Transverse colon (tissue), 3 donors: ENCODE data around the gene TCERG1L.

Source experiments
- CTCF ChIP-seq, 5 experiments: fragments of 200-600 bp in 3 of 5; fragments of 450-650 bp in 2 of 5; sonication (generic) in 3 of 5; IDR thresholded peaks; 1 replicate in 2 of 5; 2 replicates in 3 of 5; pipeline ENCODE4 v1.5.1; 2016 to 2017; ENCODE audit warnings: antibody characterized with exemption in 5 of 5, inconsistent platforms in 3 of 5, mild to moderate bottlenecking in 2 of 5, moderate library complexity in 1 of 5
- EP300 ChIP-seq: sonication (generic); formaldehyde crosslinking; IDR thresholded peaks from one replicate; pipeline ENCODE4 v1.6.1; 2017; ENCODE audit warnings: antibody characterized with exemption, low read depth
- POLR2A ChIP-seq: fragments of 450-650 bp; IDR thresholded peaks from one replicate; pipeline ENCODE4 v1.6.1; 2016; ENCODE audit warnings: antibody characterized with exemption, mild to moderate bottlenecking, moderate library complexity

DNA sequence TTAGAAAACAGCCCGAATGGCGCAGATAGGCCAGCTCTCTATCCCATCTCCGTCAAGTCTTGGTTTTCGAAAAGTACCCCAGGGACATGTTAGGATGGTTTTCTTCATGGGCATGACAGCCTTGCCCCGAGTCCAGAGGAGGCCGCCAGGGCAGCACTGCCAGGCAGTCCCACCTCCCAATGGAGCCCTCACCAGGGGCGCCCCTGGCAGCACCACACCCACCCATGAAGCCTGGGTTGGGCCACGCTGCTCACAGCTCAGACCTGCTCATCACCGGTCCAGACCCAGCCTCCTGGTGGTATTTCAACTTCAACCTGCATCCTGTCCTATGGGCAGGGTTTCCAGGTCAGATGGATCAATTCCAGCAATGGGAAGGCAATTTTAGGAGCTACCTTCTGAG is 53.3 kb downstream of the TCERG1L start:
- no peak for TF ChIP-seq CTCF (IDR thresholded peaks at IDR 0.05)
- TF ChIP-seq POLR2A: no peak
- TF ChIP-seq EP300: no peak
